Erythroblast (primary cell): ENCODE results near the gene SNAP47.

Experiments used
- GATA1 ChIP-seq: IDR thresholded peaks from 2 replicates; pipeline ENCODE4 v1.6.1; 2011; ENCODE audit warnings: low read depth, mild to moderate bottlenecking, control low read depth, low read length, moderate library complexity
- POLR2A ChIP-seq: IDR thresholded peaks from 2 replicates; pipeline ENCODE4 v1.6.1; 2011; ENCODE audit warnings: mild to moderate bottlenecking, low read length

DNA sequence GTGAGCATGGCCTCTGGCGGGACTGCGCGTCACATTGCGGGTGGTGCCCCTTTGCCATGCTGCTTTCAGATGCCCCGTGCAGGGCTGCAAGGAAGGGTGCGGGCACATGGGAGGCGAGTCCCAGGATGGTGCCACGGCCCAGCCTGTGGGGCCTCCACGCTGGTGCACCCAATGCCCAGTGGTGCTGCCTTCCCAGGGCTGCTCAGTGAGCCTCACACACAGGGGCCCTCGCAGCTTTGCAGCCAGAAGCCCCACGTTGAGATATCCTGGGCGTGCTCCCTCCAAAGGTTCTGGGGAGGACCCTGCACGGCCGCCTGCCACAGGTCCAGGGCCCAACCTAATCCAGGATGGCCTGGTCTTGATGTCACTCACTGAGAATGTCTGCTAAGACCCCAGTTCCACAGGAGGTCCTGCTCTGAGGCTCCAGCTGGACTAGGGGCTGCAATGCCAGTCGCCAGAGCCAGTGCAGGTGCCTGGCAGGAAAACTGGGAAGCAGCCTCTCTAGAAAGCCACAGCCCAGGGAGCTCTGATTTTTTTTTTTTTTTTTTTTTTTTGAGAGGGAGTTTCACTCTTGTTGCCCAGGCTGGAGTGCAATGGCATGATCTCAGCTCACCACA, 46.2 kb downstream of the SNAP47 start:
- TF ChIP-seq POLR2A: no peak
- TF ChIP-seq GATA1: no peak
